GM18517 (cell line): ENCODE results near the gene RAVER1.
A peak's percentile ranks its signal among the peaks of the same experiment; 100 is the strongest.

ENCODE experiments used
- ATAC-seq: cut with Tn5 transposase; IDR thresholded peaks from one replicate; pipeline ENCODE4 v1.9.1; 2021; ENCODE audit warnings: mild to moderate bottlenecking, moderate library complexity; ENCODE audit not compliant: unreplicated experiment

Gene RAVER1

DNA sequence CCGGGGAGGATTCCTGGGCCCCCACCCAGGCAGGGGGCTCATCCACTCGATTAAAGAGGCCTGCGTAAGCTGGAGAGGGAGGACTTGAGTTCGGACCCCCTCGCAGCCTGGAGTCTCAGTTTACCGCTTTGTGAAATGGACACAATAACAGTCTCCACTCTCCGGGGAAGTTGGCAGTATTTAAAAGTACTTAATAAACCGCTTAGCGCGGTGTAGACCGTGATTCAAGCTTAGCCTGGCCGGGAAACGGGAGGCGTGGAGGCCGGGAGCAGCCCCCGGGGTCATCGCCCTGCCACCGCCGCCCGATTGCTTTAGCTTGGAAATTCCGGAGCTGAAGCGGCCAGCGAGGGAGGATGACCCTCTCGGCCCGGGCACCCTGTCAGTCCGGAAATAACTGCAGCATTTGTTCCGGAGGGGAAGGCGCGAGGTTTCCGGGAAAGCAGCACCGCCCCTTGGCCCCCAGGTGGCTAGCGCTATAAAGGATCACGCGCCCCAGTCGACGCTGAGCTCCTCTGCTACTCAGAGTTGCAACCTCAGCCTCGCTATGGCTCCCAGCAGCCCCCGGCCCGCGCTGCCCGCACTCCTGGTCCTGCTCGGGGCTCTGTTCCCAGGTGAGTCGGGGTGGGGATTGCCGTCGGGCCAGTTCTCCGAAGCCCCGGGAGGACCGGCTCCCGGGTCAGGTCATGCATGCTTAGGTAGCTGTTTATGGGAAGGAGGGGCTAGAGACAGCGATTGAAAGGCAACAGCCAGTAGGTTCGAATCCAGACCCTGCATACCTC is 62.5 kb downstream of the RAVER1 start, which contains the start of gene ICAM1:
Gene ICAM1, plus strand, starts transcription at position 505 of the 779 bp plus-strand sequence. Its CDS starts 40 bp downstream, at position 545.
- ATAC-seq: peak; percentile 47

DNA sequence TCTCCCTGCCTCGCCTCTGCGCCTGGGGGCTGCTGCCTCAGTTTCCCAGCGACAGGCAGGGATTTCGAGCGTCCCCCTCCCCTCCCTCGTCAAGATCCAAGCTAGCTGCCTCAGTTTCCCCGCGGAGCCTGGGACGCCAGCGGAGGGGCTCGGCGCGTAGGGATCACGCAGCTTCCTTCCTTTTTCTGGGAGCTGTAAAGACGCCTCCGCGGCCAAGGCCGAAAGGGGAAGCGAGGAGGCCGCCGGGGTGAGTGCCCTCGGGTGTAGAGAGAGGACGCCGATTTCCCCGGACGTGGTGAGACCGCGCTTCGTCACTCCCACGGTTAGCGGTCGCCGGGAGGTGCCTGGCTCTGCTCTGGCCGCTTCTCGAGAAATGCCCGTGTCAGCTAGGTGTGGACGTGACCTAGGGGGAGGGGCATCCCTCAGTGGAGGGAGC is 63.1 kb downstream of the RAVER1 start:
- peak; percentile 19 for ATAC-seq

- no peak for ATAC-seq
Measured at GRCh38 chr19:10269333-10270179, 63.8 kb downstream of the RAVER1 start.

DNA sequence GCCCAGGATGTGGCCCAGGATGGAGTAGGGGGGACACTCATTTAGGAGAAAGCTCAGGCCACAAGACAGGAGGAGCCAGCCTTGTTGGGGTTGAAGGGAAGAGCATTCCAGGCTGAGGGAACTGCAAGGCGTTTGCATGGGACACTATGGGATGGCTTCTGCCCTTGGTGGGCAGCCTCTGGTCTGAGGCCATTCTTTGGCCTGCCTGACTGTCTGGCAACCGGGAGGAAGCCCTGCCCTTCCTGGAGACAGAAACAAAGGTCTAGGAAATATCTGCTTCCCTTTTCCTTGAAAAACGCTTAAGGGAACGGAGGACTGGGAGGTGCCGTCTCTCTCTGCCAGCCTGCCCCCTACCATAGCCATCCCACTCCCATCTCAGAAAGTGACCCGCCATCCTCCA is 65.3 kb downstream of the RAVER1 start:
- no peak for ATAC-seq

DNA sequence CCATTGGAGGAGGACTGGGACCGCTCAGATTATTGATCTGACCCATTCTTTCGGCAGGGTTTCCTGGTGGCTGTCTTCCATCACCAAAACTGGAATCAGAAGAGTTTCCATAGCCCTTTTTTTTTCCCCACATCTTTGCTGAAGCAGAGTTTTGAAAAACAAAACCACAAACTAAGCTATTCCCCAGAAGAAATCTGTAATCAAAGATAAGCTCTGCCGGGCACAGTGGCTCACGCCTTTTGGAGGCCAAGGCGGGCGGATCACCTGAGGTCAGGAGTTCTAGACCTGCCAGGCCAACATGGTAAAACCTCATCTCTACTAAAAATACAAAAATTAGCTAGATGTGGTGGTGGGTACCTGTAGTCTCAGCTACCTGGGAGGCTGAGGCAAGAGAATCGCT is 66.6 kb downstream of the RAVER1 start:
- no peak for ATAC-seq
